K562 (cell line): Measurements from ENCODE around the gene OR2AP1.
"Not testable (repeated sequence)": the region's sequence is repeated elsewhere in the genome, so short reads cannot be mapped to it uniquely, and the experiment has no call there.

ENCODE experiments used
- ELF4 ChIP-seq: fragments of 450-650 bp; formaldehyde crosslinking; IDR thresholded peaks from 2 replicates; pipeline ENCODE4 v1.4.0; 2022; ENCODE audit warnings: missing genetic modification characterization
- FOSL1 ChIP-seq: fragments of 200-800 bp; sonication (Bioruptor generic); conservative IDR thresholded peaks from 2 replicates; pipeline ENCODE4 v1.6.1; 2016; ENCODE audit warnings: missing genetic modification characterization, missing compliant biosample characterization
- PHF20 ChIP-seq: fragments of 450-650 bp; IDR thresholded peaks from 2 replicates; pipeline ENCODE4 v1.6.1; 2018; ENCODE audit not compliant: partially characterized antibody
- POLR2A ChIP-seq: fragments of 450-650 bp; conservative IDR thresholded peaks from 2 replicates; pipeline ENCODE4 v1.6.1; 2016
- POLR2H ChIP-seq: IDR thresholded peaks from 2 replicates; pipeline ENCODE4 v1.6.1; 2016; ENCODE audit warnings: missing genetic modification characterization, low read depth, mild to moderate bottlenecking, control low read depth, missing compliant biosample characterization, moderate library complexity
- RBM14 ChIP-seq: fragments of 200-400 bp; formaldehyde crosslinking; IDR thresholded peaks from 2 replicates; pipeline ENCODE4 v1.6.1; 2018; ENCODE audit warnings: low read depth, mild to moderate bottlenecking, low read length, moderate library complexity, borderline replicate concordance; ENCODE audit not compliant: insufficient read depth
- ZNF384 ChIP-seq: IDR thresholded peaks from 2 replicates; pipeline ENCODE4 v1.6.1; 2012; ENCODE audit warnings: low read depth, low read length, improper control_type of control experiment
- TF ChIP-seq, protein P1 (sequence below): IDR thresholded peaks from 2 replicates; pipeline ENCODE4 v1.6.1; 2012; ENCODE audit warnings: low read depth, low read length, improper control_type of control experiment, borderline replicate concordance

DNA sequence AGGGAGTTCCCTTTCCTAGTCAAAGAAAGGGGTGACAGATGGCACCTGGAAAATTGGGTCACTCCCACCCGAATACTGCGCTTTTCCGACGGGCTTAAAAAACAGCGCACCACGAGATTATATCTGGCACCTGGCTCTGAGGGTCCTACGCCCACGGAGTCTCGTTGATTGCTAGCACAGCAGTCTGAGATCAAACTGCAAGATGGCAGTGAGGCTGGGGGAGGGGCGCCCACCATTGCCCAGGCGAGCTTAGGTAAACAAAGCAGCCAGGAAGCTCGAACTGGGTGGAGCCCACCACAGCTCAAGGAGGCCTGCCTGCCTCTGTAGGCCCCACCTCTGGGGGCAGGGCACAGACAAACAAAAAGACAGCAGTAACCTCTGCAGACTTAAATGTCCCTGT lies 17.9 kb downstream of the OR2AP1 start:
- TF ChIP-seq POLR2A; RBM14; ELF4 (CRISPR knock-in tag); POLR2H (tag); ZNF384; PHF20; FOSL1: not testable (repeated sequence)
- TF ChIP-seq, protein P1, sequence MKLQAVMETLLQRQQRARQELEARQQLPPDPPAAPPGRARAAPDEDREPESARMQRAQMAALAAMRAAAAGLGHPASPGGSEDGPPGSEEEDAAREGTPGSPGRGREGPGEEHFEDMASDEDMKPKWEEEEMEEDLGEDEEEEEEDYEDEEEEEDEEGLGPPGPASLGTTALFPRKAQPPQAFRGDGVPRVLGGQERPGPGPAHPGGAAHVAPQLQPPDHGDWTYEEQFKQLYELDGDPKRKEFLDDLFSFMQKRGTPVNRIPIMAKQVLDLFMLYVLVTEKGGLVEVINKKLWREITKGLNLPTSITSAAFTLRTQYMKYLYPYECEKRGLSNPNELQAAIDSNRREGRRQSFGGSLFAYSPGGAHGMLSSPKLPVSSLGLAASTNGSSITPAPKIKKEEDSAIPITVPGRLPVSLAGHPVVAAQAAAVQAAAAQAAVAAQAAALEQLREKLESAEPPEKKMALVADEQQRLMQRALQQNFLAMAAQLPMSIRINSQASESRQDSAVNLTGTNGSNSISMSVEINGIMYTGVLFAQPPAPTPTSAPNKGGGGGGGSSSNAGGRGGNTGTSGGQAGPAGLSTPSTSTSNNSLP: not testable (repeated sequence)
